Hepatocyte (in vitro differentiated cells): ENCODE results near the gene RGPD6.
"Not testable (repeated sequence)": the region's sequence is repeated elsewhere in the genome, so short reads cannot be mapped to it uniquely, and the experiment has no call there.

Experiments used
- CTCF ChIP-seq: fragments of 200-600 bp; sonication (generic); IDR thresholded peaks from 2 replicates; pipeline ENCODE4 v1.5.1; 2016; ENCODE audit warnings: antibody characterized with exemption, mild to moderate bottlenecking; ENCODE audit not compliant: poor library complexity
- EZH2 ChIP-seq: fragments of 200-600 bp; sonication (generic); IDR thresholded peaks from 2 replicates; pipeline ENCODE4 v1.6.1; 2016; ENCODE audit warnings: antibody characterized with exemption, mild to moderate bottlenecking, borderline replicate concordance

- TF ChIP-seq CTCF, EZH2: not testable (repeated sequence)
Measured at GRCh38 chr2:110482697-110483096, 94.3 kb downstream of the RGPD6 start.
